ENCODE results near the gene RP2. TPM values are rescaled to one million over a fixed set of nuclear protein-coding genes. Genes with fewer than 3 reads are reported as not detected.

The RP2 gene
- total RNA-seq, 2 donors from 2014 or later = 6.0 to 7.6 TPM

DNA sequence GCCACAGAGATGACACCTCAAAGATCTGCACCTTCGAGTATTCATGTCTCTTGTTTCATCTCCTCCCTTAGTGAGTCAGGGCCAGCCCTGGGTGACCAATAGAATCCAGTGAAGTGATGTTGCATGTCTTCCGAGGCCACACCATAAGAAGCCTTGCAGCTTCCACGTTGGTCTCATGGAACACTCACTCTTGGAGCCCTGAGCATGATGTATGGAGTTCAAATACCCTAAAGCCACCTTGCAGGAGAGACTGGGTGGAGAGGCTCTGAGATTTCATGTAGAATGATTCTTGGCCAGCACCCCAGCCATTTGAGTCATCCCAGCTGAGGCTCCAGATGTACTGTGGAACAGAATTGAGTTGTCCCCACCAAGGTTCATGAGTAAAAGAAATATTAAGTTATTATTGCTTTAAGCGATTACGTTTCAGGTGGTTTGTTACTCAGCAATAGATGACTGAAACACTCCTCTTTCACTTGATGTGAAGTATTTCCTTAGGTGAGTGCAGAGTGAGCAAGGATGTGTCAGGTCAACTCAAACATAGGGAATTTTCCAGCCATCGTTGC is 5.0 kb upstream of the RP2 start:
- no peak overlapping the region for H3K27ac ChIP-seq
- intact Hi-C loops (cut with DNase I) = no loop called here
- WGBS = 76% methylated on average over 6 of the region's 6 CpGs
- H3K27me3 ChIP-seq (replicated peaks; ENCODE audit: insufficient read depth) = no peaks in the 10 kb centered on the region
- DNase-seq (ENCODE audit: low spot score) = no peak
- H3K4me3 ChIP-seq = no peak overlapping the region
- TF ChIP-seq POLR2AphosphoS5 (IDR thresholded peaks at IDR 0.05) (no peak), CTCF (IDR thresholded peaks at IDR 0.05) (no peak), POLR2A (IDR thresholded peaks at IDR 0.05) (no peak)
- no peaks in the 10 kb centered on the region for H3K36me3 ChIP-seq
- no peaks in the 10 kb centered on the region for H3K9me3 ChIP-seq
- no peaks in the 10 kb centered on the region for H3K4me1 ChIP-seq (replicated peaks)

DNA sequence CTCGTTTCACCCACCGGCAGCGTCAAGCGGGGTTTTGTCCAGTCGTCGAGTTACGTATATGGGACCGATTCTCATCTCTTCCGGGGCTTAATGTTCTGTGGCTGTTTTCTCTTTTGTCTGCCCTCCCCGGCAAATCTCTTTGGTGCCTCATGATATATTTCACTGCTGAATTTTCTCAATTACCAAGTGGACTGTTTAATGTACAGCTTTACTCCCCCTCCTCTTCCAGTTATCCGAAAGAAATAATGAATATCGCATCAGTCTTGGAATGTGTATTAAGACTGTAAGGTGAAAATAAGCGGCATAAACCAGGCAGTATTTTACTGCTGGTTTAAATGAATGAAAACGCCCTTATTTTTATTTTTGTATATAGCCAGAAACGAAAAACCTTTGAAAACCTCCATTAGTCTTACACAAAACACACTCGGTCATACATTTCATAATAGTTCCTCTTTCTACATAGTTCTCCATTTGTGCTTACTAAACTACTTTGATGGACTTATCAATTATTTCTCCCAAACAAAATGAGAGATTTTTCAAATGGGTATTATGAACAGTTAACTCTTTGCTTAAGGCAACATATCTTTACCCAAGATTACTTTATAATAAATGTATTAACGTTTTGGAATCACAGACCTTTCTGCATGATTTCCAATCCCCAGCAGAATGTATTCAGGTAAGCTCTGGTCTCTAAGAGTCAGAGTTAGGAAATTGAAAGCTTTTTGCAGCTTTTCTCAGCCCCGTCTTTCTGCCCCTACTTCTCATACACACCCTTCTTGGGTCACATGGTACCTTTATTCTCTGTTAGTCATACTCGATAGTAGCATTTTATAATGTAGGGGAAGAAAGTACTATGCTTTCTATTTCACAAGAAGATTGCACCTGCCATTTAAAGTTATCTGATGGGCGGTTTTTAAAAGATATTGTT is 979 bp downstream of the RP2 start:
- Histone ChIP-seq H3K9me3 (no peaks in the 10 kb centered on the region), H3K4me1 (replicated peaks) (no peaks in the 10 kb centered on the region), H3K4me3 (peak overlapping the region; percentile 56 to 57), H3K27me3 (replicated peaks; ENCODE audit: insufficient read depth) (no peaks in the 10 kb centered on the region), H3K27ac (peak overlapping the region; percentile 83 to 85), H3K36me3 (no peaks in the 10 kb centered on the region)
- WGBS = under 1% methylated on average over 18 of the region's 20 CpGs
- TF ChIP-seq POLR2AphosphoS5 (IDR thresholded peaks at IDR 0.05) = peak; percentile 10
- TF ChIP-seq POLR2A (IDR thresholded peaks at IDR 0.05) = no peak
- intact Hi-C loops (cut with DNase I) = no loop called here
- no peak for DNase-seq (ENCODE audit: low spot score)

- 0% methylated on average over 1 of the region's 1 CpG for WGBS
- Histone ChIP-seq H3K4me1 (replicated peaks) (no peaks in the 10 kb centered on the region), H3K4me3 (peak overlapping the region in 1 of 2 donors; percentile 57), H3K36me3 (no peaks in the 10 kb centered on the region), H3K9me3 (no peaks in the 10 kb centered on the region), H3K27ac (no peak overlapping the region), H3K27me3 (replicated peaks; ENCODE audit: insufficient read depth) (no peaks in the 10 kb centered on the region)
- TF ChIP-seq POLR2A (IDR thresholded peaks at IDR 0.05) (no peak), CTCF (IDR thresholded peaks at IDR 0.05) (no peak), POLR2AphosphoS5 (IDR thresholded peaks at IDR 0.05) (no peak)
- no peak for DNase-seq (ENCODE audit: low spot score)
- intact Hi-C loops (cut with DNase I) = no loop called here
Observed at GRCh38 chrX:46838486-46838870, 1.6 kb downstream of the RP2 start.

DNA sequence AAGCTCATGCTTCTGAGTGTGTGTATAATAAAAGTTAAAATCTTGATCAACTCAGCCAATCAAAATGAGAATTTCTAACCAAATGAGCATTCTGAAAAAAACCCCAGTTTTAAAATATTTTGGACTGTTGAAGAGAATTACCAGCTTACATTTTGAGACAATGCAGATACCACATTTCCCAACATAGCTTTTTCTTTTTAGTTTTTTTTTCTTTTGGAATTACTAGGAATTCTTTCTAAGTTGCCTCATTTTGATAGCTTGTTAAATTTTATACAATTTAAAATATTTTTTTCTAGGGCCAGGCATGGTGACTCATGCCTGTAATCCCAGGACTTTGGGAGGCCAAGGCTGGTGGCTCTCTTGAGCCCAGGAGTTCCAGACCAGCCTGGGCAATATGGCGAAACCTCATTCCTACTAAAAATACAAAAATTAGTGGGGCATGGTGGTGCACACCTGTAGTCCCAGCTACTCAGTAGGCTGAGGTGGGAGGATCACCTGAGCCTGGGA is 2.2 kb downstream of the RP2 start:
- no peak overlapping the region for H3K4me3 ChIP-seq
- H3K4me1 ChIP-seq (replicated peaks) = no peaks in the 10 kb centered on the region
- H3K9me3 ChIP-seq = no peaks in the 10 kb centered on the region
- intact Hi-C loops (cut with DNase I) = no loop called here
- H3K36me3 ChIP-seq = no peaks in the 10 kb centered on the region
- WGBS = 100% methylated on average over 1 of the region's 1 CpG
- no peaks in the 10 kb centered on the region for H3K27me3 ChIP-seq (replicated peaks; ENCODE audit: insufficient read depth)
- TF ChIP-seq POLR2A (IDR thresholded peaks at IDR 0.05) (no peak), POLR2AphosphoS5 (IDR thresholded peaks at IDR 0.05) (no peak), CTCF (IDR thresholded peaks at IDR 0.05) (no peak)
- no peak overlapping the region for H3K27ac ChIP-seq
- DNase-seq (ENCODE audit: low spot score) = no peak

- Histone ChIP-seq H3K9me3 (no peaks in the 10 kb centered on the region), H3K4me1 (replicated peaks) (no peaks in the 10 kb centered on the region), H3K27me3 (replicated peaks; ENCODE audit: insufficient read depth) (no peaks in the 10 kb centered on the region), H3K4me3 (no peak overlapping the region), H3K27ac (no peak overlapping the region), H3K36me3 (no peaks in the 10 kb centered on the region)
- no peak for DNase-seq (ENCODE audit: low spot score)
- TF ChIP-seq POLR2AphosphoS5 (IDR thresholded peaks at IDR 0.05) (no peak), POLR2A (IDR thresholded peaks at IDR 0.05) (no peak)
- intact Hi-C loops (cut with DNase I) = no loop called here
- WGBS = 88% methylated on average over 1 of the region's 1 CpG
Observed at GRCh38 chrX:46840946-46841345, 4.1 kb downstream of the RP2 start.
